Measurements from ENCODE around the gene H19.

H19 gene

DNA sequence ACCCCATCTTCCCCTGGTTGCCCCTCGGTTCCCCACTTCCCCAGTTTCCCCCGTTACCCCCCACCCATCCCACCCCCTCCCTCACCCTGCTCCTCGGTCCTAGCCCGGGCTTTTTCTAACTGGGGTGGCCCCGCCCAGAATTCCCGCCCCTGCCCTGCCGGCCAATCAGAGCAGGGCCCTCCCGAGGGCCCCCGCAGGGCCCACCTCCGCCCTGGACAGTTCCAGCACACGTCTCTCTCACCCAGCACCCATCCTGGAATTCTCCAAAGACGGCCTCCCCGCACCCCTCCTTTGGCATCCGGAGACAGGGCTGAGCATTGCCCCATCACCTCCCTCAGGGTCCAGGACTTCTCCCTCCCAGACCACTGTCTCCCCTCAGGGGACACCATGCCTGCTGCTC lies at the start of gene H19:
H19 (minus strand) TSS at position 88 of the 400 bp plus-strand sequence.
- Histone ChIP-seq H3K9ac (ENCODE audit: low read length) (no peak within 1 kb of the TSS), H3K27ac (ENCODE audit: low read length) (no peak within 1 kb of the TSS), H3K36me3 (ENCODE audit: control insufficient read depth, low read depth, low read length) (no peaks in the 10 kb centered on the region), H3K4me1 (ENCODE audit: control insufficient read depth, low read depth, low read length) (no peaks in the 10 kb centered on the region), H3K27me3 (ENCODE audit: control insufficient read depth, insufficient read depth, low read length) (no peaks in the 10 kb centered on the region), H3K4me3 (ENCODE audit: low read length) (no peak within 1 kb of the TSS), H3K9me3 (ENCODE audit: control insufficient read depth, low read depth, low read length) (no peaks in the 10 kb centered on the region)

DNA sequence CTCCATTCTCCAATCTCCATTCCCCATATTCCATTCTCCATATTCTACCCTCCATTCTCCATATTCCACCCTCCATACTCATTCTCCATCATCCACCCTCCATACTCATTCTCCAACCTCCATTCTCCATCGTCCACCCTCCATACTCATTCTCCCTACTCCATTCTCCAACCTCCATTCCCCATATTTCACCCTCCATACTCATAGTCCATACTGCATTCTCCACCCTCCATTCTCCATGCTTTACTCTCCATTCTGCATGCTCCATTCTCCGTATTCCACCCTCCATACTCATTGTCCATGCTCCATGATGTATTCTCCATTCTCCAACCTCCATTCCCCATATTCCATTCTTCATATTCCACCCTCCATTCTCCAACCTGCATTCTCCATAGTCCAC lies 44.3 kb upstream of the H19 start:
- H3K9ac ChIP-seq (ENCODE audit: low read length): no peak overlapping the region
- H3K4me1 ChIP-seq (ENCODE audit: control insufficient read depth, low read depth, low read length): no peaks in the 10 kb centered on the region
- H3K27ac ChIP-seq (ENCODE audit: low read length): no peak overlapping the region
- H3K9me3 ChIP-seq (ENCODE audit: control insufficient read depth, low read depth, low read length): no peaks in the 10 kb centered on the region
- no peak overlapping the region for H3K4me3 ChIP-seq (ENCODE audit: low read length)
- no peaks in the 10 kb centered on the region for H3K36me3 ChIP-seq (ENCODE audit: control insufficient read depth, low read depth, low read length)
- H3K27me3 ChIP-seq (ENCODE audit: control insufficient read depth, insufficient read depth, low read length): peaks cover 13% of the 10 kb centered on the region

GRCh38 chr11:2041153-2041552 lies 43.5 kb upstream of the H19 start:
- H3K36me3 ChIP-seq (ENCODE audit: control insufficient read depth, low read depth, low read length): no peaks in the 10 kb centered on the region
- no peak overlapping the region for H3K4me3 ChIP-seq (ENCODE audit: low read length)
- H3K27me3 ChIP-seq (ENCODE audit: control insufficient read depth, insufficient read depth, low read length): peaks cover 8% of the 10 kb centered on the region
- H3K9me3 ChIP-seq (ENCODE audit: control insufficient read depth, low read depth, low read length): no peaks in the 10 kb centered on the region
- H3K4me1 ChIP-seq (ENCODE audit: control insufficient read depth, low read depth, low read length): no peaks in the 10 kb centered on the region
- no peak overlapping the region for H3K9ac ChIP-seq (ENCODE audit: low read length)
- no peak overlapping the region for H3K27ac ChIP-seq (ENCODE audit: low read length)

DNA sequence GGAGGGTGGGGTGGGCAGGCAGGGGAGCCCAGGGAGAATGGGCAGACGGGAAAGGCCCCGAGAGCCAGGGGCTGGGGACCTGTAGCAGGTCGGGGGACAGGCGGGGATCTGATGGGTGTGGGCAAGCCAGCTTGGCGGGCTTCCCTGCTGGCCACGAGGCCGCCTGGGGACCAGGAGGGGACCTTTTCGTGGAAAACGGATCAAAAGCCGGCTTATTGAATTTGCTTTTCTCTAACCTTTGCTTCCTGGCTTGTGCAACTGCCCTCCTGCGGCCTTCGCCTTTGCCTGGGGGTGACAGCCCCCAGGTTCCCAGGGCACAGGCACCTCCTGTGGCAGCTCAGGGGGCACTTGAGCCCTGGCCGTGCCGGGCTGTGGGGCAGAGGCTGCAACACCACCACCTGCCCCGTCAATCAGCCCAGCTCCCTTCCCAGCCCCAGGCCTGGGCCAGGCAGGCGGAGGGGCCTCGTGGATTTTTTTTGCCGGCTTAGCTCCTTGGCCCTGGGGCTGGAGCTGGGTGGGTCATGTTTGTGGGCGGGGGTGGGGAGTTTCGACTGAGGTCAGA lies 41.6 kb upstream of the H19 start:
- Histone ChIP-seq H3K9me3 (ENCODE audit: control insufficient read depth, low read depth, low read length) (no peaks in the 10 kb centered on the region), H3K9ac (ENCODE audit: low read length) (no peak overlapping the region), H3K27me3 (ENCODE audit: control insufficient read depth, insufficient read depth, low read length) (no peaks in the 10 kb centered on the region), H3K27ac (ENCODE audit: low read length) (no peak overlapping the region), H3K4me3 (ENCODE audit: low read length) (no peak overlapping the region), H3K36me3 (ENCODE audit: control insufficient read depth, low read depth, low read length) (no peaks in the 10 kb centered on the region), H3K4me1 (ENCODE audit: control insufficient read depth, low read depth, low read length) (no peaks in the 10 kb centered on the region)

GRCh38 chr11:2036863-2037486 lies 39.3 kb upstream of the H19 start:
- H3K4me3 ChIP-seq (ENCODE audit: low read length): no peak overlapping the region
- H3K9me3 ChIP-seq (ENCODE audit: control insufficient read depth, low read depth, low read length): no peaks in the 10 kb centered on the region
- H3K9ac ChIP-seq (ENCODE audit: low read length): no peak overlapping the region
- H3K4me1 ChIP-seq (ENCODE audit: control insufficient read depth, low read depth, low read length): no peaks in the 10 kb centered on the region
- no peak overlapping the region for H3K27ac ChIP-seq (ENCODE audit: low read length)
- H3K27me3 ChIP-seq (ENCODE audit: control insufficient read depth, insufficient read depth, low read length): no peaks in the 10 kb centered on the region
- H3K36me3 ChIP-seq (ENCODE audit: control insufficient read depth, low read depth, low read length): no peaks in the 10 kb centered on the region

DNA sequence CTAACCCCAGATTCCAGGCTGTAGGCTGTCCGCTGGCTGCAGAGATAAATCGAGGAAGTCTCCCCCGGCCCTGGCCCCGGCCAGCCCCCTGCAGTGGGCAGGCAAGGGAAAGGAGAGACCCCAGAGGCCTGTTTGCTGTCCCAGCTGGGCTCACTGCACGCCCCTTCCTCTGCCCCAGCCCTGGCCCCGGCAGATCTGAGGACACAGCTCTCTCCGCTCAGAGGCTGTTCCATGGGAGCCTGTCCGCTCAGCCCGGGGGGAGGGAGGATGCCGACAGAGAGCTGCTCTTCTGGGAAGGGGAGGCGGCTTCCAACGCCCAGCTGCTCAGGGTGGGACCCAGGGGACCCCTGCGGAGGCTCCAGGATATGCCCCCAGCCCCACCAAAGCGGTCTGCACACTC lies 37.7 kb upstream of the H19 start:
- Histone ChIP-seq H3K4me1 (ENCODE audit: control insufficient read depth, low read depth, low read length) (no peaks in the 10 kb centered on the region), H3K9ac (ENCODE audit: low read length) (no peak overlapping the region), H3K4me3 (ENCODE audit: low read length) (no peak overlapping the region), H3K27me3 (ENCODE audit: control insufficient read depth, insufficient read depth, low read length) (no peaks in the 10 kb centered on the region), H3K27ac (ENCODE audit: low read length) (no peak overlapping the region), H3K36me3 (ENCODE audit: control insufficient read depth, low read depth, low read length) (no peaks in the 10 kb centered on the region), H3K9me3 (ENCODE audit: control insufficient read depth, low read depth, low read length) (no peaks in the 10 kb centered on the region)

DNA sequence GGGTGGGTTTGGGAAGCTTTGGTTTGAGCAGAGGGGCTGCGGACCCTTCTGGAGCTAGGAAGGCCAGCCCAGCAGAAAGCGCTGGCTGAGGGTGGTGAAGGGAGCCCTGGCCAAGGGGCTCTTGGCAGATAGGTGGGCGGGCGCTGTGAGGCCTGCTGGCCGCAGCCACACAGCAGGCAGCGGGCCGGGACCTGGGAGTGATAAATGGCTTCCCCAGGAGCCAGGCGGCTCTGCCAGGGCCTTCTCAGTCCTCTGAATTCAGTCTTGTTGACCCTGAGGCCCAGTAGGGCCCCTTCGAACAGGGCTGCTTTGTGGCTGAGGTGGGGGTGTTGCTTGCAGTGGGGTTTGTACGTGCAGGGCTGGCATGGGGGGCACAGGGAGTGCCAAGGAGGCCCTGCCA lies 33.4 kb upstream of the H19 start:
- H3K9me3 ChIP-seq (ENCODE audit: control insufficient read depth, low read depth, low read length): no peaks in the 10 kb centered on the region
- H3K4me1 ChIP-seq (ENCODE audit: control insufficient read depth, low read depth, low read length): no peaks in the 10 kb centered on the region
- no peaks in the 10 kb centered on the region for H3K27me3 ChIP-seq (ENCODE audit: control insufficient read depth, insufficient read depth, low read length)
- H3K36me3 ChIP-seq (ENCODE audit: control insufficient read depth, low read depth, low read length): no peaks in the 10 kb centered on the region
- H3K27ac ChIP-seq (ENCODE audit: low read length): no peak overlapping the region
- H3K4me3 ChIP-seq (ENCODE audit: low read length): no peak overlapping the region
- H3K9ac ChIP-seq (ENCODE audit: low read length): no peak overlapping the region

DNA sequence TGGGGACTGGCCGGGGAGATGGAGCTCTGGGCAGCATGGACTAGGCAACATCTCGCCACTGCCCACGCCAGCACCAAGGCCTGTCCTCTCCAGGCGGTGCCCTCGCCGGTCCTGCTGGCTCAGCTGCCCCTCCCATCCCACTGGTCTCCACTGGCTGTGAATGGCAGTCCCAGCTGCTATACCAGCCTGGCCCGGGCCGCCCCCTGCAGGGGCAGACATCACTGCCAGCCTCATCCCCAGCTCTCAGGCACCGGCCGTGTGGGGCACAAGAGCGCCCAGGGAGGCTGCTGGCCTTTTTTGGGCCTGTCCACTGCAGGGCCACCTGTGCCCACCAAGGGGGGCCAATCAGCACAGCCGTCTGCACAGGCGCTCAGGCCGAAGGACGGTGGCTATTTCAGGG lies 30.1 kb upstream of the H19 start:
- no peak overlapping the region for H3K27ac ChIP-seq (ENCODE audit: low read length)
- H3K9ac ChIP-seq (ENCODE audit: low read length): no peak overlapping the region
- no peak overlapping the region for H3K4me3 ChIP-seq (ENCODE audit: low read length)
- H3K36me3 ChIP-seq (ENCODE audit: control insufficient read depth, low read depth, low read length): no peaks in the 10 kb centered on the region
- H3K27me3 ChIP-seq (ENCODE audit: control insufficient read depth, insufficient read depth, low read length): no peaks in the 10 kb centered on the region
- H3K4me1 ChIP-seq (ENCODE audit: control insufficient read depth, low read depth, low read length): no peaks in the 10 kb centered on the region
- no peaks in the 10 kb centered on the region for H3K9me3 ChIP-seq (ENCODE audit: control insufficient read depth, low read depth, low read length)

DNA sequence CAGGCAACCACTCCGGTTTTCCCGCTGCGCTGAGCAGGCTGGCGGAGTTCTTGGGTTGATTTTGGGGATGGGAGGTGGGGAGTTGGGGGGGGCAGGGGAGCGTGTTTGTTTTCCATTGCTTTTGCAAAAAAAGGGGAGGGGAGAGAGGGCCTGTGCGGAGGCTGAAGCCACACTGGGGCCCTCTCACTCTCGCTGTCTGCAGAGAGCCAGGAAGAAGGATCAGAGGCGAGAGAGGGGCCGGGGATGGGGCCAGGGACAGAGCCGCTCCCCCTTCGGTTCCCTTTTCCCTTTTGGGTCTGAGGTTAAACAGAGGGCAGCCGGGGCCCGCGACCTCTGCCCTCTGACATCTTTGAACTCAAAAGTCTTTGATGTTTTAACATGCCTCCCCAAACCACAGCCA lies 17.4 kb upstream of the H19 start:
- Histone ChIP-seq H3K36me3 (ENCODE audit: control insufficient read depth, low read depth, low read length) (no peaks in the 10 kb centered on the region), H3K27ac (ENCODE audit: low read length) (no peak overlapping the region), H3K4me1 (ENCODE audit: control insufficient read depth, low read depth, low read length) (no peaks in the 10 kb centered on the region), H3K27me3 (ENCODE audit: control insufficient read depth, insufficient read depth, low read length) (no peaks in the 10 kb centered on the region), H3K9me3 (ENCODE audit: control insufficient read depth, low read depth, low read length) (no peaks in the 10 kb centered on the region), H3K4me3 (ENCODE audit: low read length) (no peak overlapping the region), H3K9ac (ENCODE audit: low read length) (no peak overlapping the region)

GRCh38 chr11:2012440-2012839 lies 14.8 kb upstream of the H19 start:
- Histone ChIP-seq H3K9ac (ENCODE audit: low read length) (no peak overlapping the region), H3K9me3 (ENCODE audit: control insufficient read depth, low read depth, low read length) (no peaks in the 10 kb centered on the region), H3K27ac (ENCODE audit: low read length) (no peak overlapping the region)

GRCh38 chr11:2004466-2004865 lies 6.8 kb upstream of the H19 start:
- Histone ChIP-seq H3K9me3 (ENCODE audit: control insufficient read depth, low read depth, low read length) (no peaks in the 10 kb centered on the region), H3K9ac (ENCODE audit: low read length) (no peak overlapping the region), H3K4me1 (ENCODE audit: control insufficient read depth, low read depth, low read length) (no peaks in the 10 kb centered on the region), H3K4me3 (ENCODE audit: low read length) (no peak overlapping the region), H3K36me3 (ENCODE audit: control insufficient read depth, low read depth, low read length) (no peaks in the 10 kb centered on the region), H3K27ac (ENCODE audit: low read length) (no peak overlapping the region), H3K27me3 (ENCODE audit: control insufficient read depth, insufficient read depth, low read length) (no peaks in the 10 kb centered on the region)

More at GRCh38 chr11:2012440-2012839, 14.8 kb upstream of the H19 start:
- Histone ChIP-seq H3K4me3 (ENCODE audit: low read length) (no peak overlapping the region), H3K36me3 (ENCODE audit: control insufficient read depth, low read depth, low read length) (no peaks in the 10 kb centered on the region), H3K4me1 (ENCODE audit: control insufficient read depth, low read depth, low read length) (no peaks in the 10 kb centered on the region), H3K27me3 (ENCODE audit: control insufficient read depth, insufficient read depth, low read length) (no peaks in the 10 kb centered on the region)

- Histone ChIP-seq H3K36me3 (ENCODE audit: control insufficient read depth, low read depth, low read length) (no peaks in the 10 kb centered on the region), H3K27ac (ENCODE audit: low read length) (no peak overlapping the region), H3K4me1 (ENCODE audit: control insufficient read depth, low read depth, low read length) (no peaks in the 10 kb centered on the region), H3K9me3 (ENCODE audit: control insufficient read depth, low read depth, low read length) (no peaks in the 10 kb centered on the region), H3K4me3 (ENCODE audit: low read length) (no peak overlapping the region), H3K9ac (ENCODE audit: low read length) (no peak overlapping the region), H3K27me3 (ENCODE audit: control insufficient read depth, insufficient read depth, low read length) (no peaks in the 10 kb centered on the region)
Observed at GRCh38 chr11:2002807-2003206, 5.2 kb upstream of the H19 start.
